ENCODE measurements around the gene CAPZB.

The CAPZB gene

DNA sequence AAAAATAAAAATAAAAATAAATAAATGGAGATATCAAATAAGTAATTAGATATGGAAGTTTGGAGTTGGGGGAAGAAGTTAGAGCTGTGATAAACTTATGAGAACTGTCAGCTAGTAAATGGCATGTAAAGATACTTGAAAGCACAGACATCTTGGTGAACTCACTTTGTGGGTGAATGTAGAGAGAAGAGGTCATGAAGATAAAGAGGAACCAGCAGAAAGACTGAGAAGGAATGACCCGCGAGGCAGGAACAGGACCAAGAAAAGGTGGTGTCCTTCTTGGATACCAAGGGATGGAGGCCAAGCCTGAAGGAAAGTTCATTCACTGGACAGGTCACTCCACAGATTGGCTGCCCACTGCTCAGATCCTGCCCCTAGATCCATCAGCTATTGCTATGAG, 4.7 kb upstream of the CAPZB start:
- Histone ChIP-seq H3K36me3 (replicated peaks) (no peaks in the 10 kb centered on the region; the same call in 1 of the 2 replicates), H3K4me1 (peaks cover 11% of the 10 kb centered on the region; the same call in 1 of the 2 replicates), H3K9me3 (no peaks in the 10 kb centered on the region), H3K27me3 (ENCODE audit: low read depth) (no peaks in the 10 kb centered on the region), H3K4me3 (no peak overlapping the region)
- in situ Hi-C loops (cut with MboI; ENCODE audit: low sequenced_read_pairs), result loop anchor here (10.0 kb wide), 1 partner anchor 165 kb away; no protein-coding TSS in a partner anchor
- DNase-seq (ENCODE audit: low spot score in 2 of 2), result no peak

- no peak for DNase-seq (ENCODE audit: low spot score in 2 of 2)
- in situ Hi-C loops (cut with MboI; ENCODE audit: low sequenced_read_pairs), result loop anchor here (10.0 kb wide), 1 partner anchor 167 kb away; no protein-coding TSS in a partner anchor
- Histone ChIP-seq H3K36me3 (replicated peaks) (peaks cover 7% of the 10 kb centered on the region), H3K9me3 (no peaks in the 10 kb centered on the region), H3K27me3 (ENCODE audit: low read depth) (no peaks in the 10 kb centered on the region), H3K4me1 (peaks cover 21% of the 10 kb centered on the region), H3K4me3 (no peak overlapping the region)
These were observed 2.8 kb upstream of the CAPZB start for GRCh38 chr1:19488136-19488535.

DNA sequence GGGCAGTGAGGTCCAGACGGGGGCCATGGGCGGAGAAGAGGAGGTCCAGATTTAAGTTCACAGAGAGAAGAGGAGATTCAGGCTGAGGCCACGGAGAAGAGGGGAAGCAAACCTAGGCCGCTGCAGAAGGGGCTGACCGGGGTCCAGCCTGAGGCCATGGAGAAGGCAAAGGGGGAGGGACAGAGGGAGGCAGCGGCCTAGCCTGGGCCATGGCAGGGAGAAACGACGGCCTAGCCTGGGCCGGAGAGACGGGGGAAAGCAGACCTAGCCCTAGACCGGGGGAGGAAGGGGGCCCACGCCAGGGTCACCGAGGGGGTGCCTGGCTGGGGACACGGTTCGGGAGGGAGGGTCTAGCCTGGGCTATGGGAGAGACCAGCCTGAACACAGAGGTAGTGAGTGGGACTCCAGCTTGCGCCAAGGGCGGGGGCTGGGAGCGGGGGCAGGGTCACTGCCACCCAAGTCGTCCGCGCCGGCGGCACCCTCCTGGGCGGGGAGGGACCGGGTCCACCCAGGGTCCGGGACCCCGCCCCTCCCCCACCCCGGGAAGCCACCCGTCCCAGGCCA, 459 bp downstream of the CAPZB start:
- Histone ChIP-seq H3K4me3 (peak overlapping the region; percentile 95), H3K27me3 (ENCODE audit: low read depth) (no peaks in the 10 kb centered on the region), H3K9me3 (no peaks in the 10 kb centered on the region), H3K36me3 (replicated peaks) (peaks cover 15% of the 10 kb centered on the region), H3K4me1 (peaks cover 32% of the 10 kb centered on the region)
- DNase-seq (ENCODE audit: low spot score in 2 of 2), result peak in 1 of 2 experiments; percentile 59
- in situ Hi-C loops (cut with MboI; ENCODE audit: low sequenced_read_pairs), result loop anchor here (10.0 kb wide), 1 partner anchor 170 kb away; no protein-coding TSS in a partner anchor

DNA sequence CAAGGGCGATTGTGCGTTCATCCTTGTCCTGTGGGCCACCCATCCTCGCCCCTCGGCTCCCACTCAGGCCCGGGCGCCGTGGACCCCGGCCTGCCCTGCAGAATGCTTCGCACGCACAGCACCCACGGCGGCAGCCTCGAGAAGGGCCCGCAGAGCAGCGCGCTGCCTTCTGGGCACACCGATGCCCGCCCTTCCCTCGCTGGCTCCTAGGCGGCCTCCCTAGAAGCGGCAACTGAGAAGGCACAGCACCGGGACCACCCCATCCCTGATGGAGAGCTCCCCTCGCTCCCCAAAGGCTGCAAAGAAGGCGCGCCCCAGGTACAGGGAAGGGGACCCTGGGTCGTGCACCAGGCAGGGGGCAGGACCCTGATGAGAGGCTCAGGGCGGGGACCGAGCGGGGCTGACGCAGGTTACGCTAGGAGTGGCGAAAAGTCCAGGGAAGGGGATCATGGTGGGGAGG, 971 bp downstream of the CAPZB start:
- Histone ChIP-seq H3K36me3 (replicated peaks) (peaks cover 15% of the 10 kb centered on the region), H3K4me3 (peak overlapping the region; percentile 95), H3K9me3 (no peaks in the 10 kb centered on the region), H3K27me3 (ENCODE audit: low read depth) (no peaks in the 10 kb centered on the region), H3K4me1 (peaks cover 32% of the 10 kb centered on the region)
- peak in 1 of 2 experiments; percentile 41 for DNase-seq (ENCODE audit: low spot score in 2 of 2)
- in situ Hi-C loops (cut with MboI; ENCODE audit: low sequenced_read_pairs), result loop anchor here (10.0 kb wide), 1 partner anchor 170 kb away; no protein-coding TSS in a partner anchor

DNA sequence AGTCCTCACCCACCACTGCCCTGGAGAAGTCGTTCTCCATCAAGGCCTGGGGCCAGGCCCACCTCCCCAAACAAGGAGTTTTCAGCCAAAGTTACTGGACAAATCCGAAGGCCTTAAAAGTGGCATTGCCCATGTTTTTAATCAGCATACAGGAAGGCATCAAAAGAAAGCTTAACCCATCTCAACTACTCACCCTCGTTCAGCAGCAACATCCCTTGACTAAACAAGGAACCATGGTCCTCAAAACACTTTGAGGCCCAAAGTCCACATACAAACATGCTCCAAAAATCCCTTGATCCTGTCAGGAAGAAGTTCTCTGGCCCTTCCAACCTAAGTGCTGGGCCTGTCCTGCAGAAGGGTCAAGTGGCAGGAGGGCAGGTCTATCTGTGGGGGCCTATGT, 1.6 kb downstream of the CAPZB start:
- H3K4me1 ChIP-seq, result peaks cover 32% of the 10 kb centered on the region
- no peaks in the 10 kb centered on the region for H3K9me3 ChIP-seq
- H3K27me3 ChIP-seq (ENCODE audit: low read depth), result no peaks in the 10 kb centered on the region
- peaks cover 15% of the 10 kb centered on the region for H3K36me3 ChIP-seq (replicated peaks)
- no peak for DNase-seq (ENCODE audit: low spot score in 2 of 2)
- H3K4me3 ChIP-seq, result peak overlapping the region; percentile 95
- in situ Hi-C loops (cut with MboI; ENCODE audit: low sequenced_read_pairs), result loop anchor here (10.0 kb wide), 1 partner anchor 171 kb away; no protein-coding TSS in a partner anchor

DNA sequence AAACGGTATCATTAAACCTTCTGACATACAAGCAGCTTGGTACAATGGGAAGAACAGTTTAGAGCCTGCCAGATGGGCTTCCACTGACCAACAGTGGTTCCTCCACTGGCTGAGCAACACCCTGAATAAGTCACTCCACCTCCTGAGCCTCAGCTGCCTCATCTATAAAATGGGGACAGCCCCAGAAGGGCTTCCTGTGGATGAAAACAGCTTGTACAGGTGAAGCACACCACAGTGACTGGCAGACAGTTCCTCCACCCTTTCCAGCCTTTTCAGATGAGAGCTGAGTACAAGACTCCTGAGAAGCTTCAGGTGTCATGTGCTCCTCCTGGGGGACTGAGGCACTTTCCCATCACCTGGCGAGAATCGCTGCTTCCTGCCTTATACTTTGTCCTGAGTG, 2.1 kb downstream of the CAPZB start:
- no peak overlapping the region; the same call in 1 of the 2 replicates for H3K4me3 ChIP-seq

GRCh38 chr1:19481826-19482398, 3.4 kb downstream of the CAPZB start:
- in situ Hi-C loops (cut with MboI; ENCODE audit: low sequenced_read_pairs), result loop anchor here (10.0 kb wide), 1 partner anchor 173 kb away; no protein-coding TSS in a partner anchor
- H3K4me3 ChIP-seq, result no peak overlapping the region
- DNase-seq (ENCODE audit: low spot score in 2 of 2), result no peak
- no peaks in the 10 kb centered on the region for H3K27me3 ChIP-seq (ENCODE audit: low read depth)
- H3K36me3 ChIP-seq (replicated peaks), result peaks cover 24% of the 10 kb centered on the region
- H3K9me3 ChIP-seq, result no peaks in the 10 kb centered on the region
- peaks cover 29% of the 10 kb centered on the region for H3K4me1 ChIP-seq

More for the DNA sequence above, 2.1 kb downstream of the CAPZB start:
- peaks cover 15% of the 10 kb centered on the region for H3K36me3 ChIP-seq (replicated peaks)
- no peak for DNase-seq (ENCODE audit: low spot score in 2 of 2)
- H3K4me1 ChIP-seq, result peaks cover 32% of the 10 kb centered on the region
- in situ Hi-C loops (cut with MboI; ENCODE audit: low sequenced_read_pairs), result loop anchor here (10.0 kb wide), 1 partner anchor 172 kb away; no protein-coding TSS in a partner anchor
- H3K9me3 ChIP-seq, result no peaks in the 10 kb centered on the region
- no peaks in the 10 kb centered on the region for H3K27me3 ChIP-seq (ENCODE audit: low read depth)

GRCh38 chr1:19480282-19480681, 5.1 kb downstream of the CAPZB start:
- in situ Hi-C loops (cut with MboI; ENCODE audit: low sequenced_read_pairs), result loop anchor here (10.0 kb wide), 1 partner anchor 175 kb away; no protein-coding TSS in a partner anchor
- Histone ChIP-seq H3K4me3 (no peak overlapping the region), H3K4me1 (peaks cover 20% of the 10 kb centered on the region)

GRCh38 chr1:19479351-19480120, 5.8 kb downstream of the CAPZB start:
- peaks cover 20% of the 10 kb centered on the region for H3K4me1 ChIP-seq
- in situ Hi-C loops (cut with MboI; ENCODE audit: low sequenced_read_pairs), result loop anchor here (10.0 kb wide), 1 partner anchor 175 kb away; no protein-coding TSS in a partner anchor
- no peak overlapping the region for H3K4me3 ChIP-seq
- peaks cover 34% of the 10 kb centered on the region for H3K36me3 ChIP-seq (replicated peaks)
- no peaks in the 10 kb centered on the region for H3K27me3 ChIP-seq (ENCODE audit: low read depth)
- DNase-seq (ENCODE audit: low spot score in 2 of 2), result no peak
- H3K9me3 ChIP-seq, result no peaks in the 10 kb centered on the region

More at GRCh38 chr1:19480282-19480681, 5.1 kb downstream of the CAPZB start:
- no peak for DNase-seq (ENCODE audit: low spot score in 2 of 2)
- Histone ChIP-seq H3K36me3 (replicated peaks) (peaks cover 30% of the 10 kb centered on the region), H3K27me3 (ENCODE audit: low read depth) (no peaks in the 10 kb centered on the region), H3K9me3 (no peaks in the 10 kb centered on the region)

GRCh38 chr1:19478322-19478721, 7.0 kb downstream of the CAPZB start:
- H3K9me3 ChIP-seq, result no peaks in the 10 kb centered on the region
- H3K4me1 ChIP-seq, result peaks cover 10% of the 10 kb centered on the region
- H3K27me3 ChIP-seq (ENCODE audit: low read depth), result no peaks in the 10 kb centered on the region
- peaks cover 28% of the 10 kb centered on the region for H3K36me3 ChIP-seq (replicated peaks)
- no peak for DNase-seq (ENCODE audit: low spot score in 2 of 2)
- no peak overlapping the region for H3K4me3 ChIP-seq
- in situ Hi-C loops (cut with MboI; ENCODE audit: low sequenced_read_pairs), result no loop called here

DNA sequence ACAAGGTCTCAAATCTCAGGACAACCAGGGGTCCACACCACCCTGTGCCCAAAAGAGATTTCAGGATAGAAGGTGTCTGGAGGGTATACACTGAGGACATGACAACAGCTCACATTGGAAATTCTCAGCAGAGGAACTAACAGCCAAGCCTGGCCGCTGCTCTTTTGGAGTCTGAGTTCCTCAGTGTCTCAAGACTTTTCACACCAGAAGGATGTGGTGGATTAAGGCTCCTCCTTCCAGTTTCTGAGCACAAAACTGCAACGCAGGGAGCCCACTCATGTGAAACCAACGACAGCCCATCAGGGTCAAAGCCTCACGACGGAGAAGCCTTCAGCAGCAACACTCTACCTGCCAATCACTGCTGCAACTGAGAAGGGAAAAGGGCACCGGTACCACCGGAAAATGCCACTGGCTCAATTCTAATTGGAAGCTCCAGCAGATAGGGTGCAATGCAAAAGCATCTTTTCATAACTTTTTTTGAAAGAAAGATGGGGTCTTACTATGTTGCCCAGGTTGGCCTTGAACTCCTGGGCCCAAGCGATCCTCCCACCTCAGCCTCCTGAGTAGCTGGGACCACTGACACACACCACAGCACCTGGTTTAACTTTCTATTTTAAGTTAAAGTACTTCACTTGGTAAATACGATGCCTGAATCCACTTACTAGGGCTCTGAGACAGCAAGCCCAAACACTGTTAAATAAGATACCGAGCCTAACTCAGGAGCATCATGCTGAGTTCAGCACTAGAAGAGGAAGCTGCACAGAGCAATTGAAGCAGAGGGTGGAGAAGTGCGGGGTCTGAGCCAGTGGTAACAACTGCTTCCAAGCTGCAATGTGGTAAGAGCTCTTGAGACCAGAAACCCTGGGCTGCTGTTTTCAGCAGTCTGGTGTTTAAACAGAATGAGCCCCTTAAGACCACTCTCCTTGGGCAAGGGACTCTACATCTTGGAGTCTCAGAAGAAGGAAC, 7.8 kb downstream of the CAPZB start:
- Histone ChIP-seq H3K4me1 (peaks cover 6% of the 10 kb centered on the region), H3K27me3 (ENCODE audit: low read depth) (no peaks in the 10 kb centered on the region), H3K36me3 (replicated peaks) (peaks cover 27% of the 10 kb centered on the region), H3K4me3 (no peak overlapping the region), H3K9me3 (no peaks in the 10 kb centered on the region)
- in situ Hi-C loops (cut with MboI; ENCODE audit: low sequenced_read_pairs), result no loop called here
- no peak for DNase-seq (ENCODE audit: low spot score in 2 of 2)

- Histone ChIP-seq H3K4me1 (no peaks in the 10 kb centered on the region), H3K36me3 (replicated peaks) (peaks cover 27% of the 10 kb centered on the region), H3K27me3 (ENCODE audit: low read depth) (no peaks in the 10 kb centered on the region), H3K9me3 (no peaks in the 10 kb centered on the region), H3K4me3 (no peak overlapping the region)
- in situ Hi-C loops (cut with MboI; ENCODE audit: low sequenced_read_pairs), result no loop called here
- no peak for DNase-seq (ENCODE audit: low spot score in 2 of 2)
These were observed 8.7 kb downstream of the CAPZB start for GRCh38 chr1:19476450-19477190.

Measured in HAP-1 (cell line).